ENCODE results near the gene FARS2.
A peak's percentile ranks its signal among the peaks of the same experiment; 100 is the strongest.
"Not testable (repeated sequence)": the region's sequence is repeated elsewhere in the genome, so short reads cannot be mapped to it uniquely, and the experiment has no call there.

FARS2 gene

DNA sequence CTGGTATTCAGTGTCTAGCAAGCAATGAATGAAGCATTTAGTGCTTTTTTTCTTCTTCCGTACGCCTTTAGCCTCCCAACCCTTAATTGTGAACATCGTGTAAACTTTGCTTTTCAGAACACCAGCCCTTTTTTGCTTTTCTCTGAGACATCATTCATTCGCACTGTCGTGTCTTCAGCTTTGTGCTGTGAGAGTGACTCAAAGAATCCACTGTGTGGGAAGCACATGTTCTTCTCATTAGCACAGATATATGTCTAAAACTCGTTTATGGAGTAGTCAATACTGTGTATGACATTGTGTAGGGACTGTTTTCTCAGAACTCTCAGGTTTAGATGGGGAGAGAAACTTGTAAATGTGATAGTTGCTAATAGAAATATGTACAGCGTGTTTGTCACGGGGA, 279.1 kb downstream of the FARS2 start:
- DNase-seq (ENCODE audit: low read depth) = peak; percentile 39

DNA sequence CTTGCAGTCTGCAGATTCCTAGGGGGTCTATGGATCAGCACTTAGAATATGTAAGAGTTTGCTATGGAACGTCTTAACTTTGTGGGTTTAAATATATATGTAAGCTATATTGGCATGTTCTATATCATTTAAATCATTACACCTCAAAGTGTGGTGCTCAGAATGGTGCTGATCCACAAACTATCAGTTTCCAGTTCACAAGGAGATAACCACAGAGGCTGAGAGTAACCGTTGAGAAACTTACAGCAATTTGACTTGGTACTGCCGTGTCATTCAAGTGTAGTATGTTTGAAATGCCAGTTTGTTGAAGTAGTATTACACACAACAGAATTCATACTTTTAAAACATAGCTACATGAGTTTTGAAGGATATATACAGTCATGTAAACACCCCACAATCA, 279.7 kb downstream of the FARS2 start:
- DNase-seq (ENCODE audit: low read depth) = no peak

DNA sequence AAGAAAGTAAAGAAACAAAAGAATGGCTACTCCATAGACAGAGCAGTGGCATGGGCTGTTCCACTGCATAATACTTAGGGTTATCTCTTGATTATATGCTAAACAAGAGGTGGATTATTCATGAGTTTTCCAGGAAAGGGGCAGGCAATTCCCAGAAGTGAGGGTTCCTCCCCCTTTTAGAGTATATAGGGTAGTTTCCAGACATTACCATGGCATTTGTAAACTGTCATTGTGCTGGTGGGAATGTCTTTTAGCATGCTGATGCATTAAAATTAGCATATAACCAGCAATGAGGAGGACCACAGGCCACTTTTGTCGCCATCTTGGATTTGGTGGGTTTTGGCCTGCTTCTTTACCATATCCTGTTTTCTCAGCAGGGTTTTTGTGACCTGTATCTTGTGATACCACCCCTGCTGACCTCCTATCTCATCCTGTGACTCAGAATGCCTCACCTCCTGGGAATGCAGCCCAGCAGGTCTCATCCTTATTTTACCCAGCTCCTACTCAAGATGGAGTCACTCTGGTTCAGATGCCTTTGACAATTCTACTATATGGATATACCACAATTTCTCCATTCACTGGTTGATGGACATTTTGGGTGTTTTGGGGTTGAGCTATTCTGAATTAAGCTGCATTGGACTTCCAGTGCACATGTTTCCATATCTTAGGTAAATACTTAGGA, 280.6 kb downstream of the FARS2 start:
- DNase-seq (ENCODE audit: low read depth) = no peak

DNA sequence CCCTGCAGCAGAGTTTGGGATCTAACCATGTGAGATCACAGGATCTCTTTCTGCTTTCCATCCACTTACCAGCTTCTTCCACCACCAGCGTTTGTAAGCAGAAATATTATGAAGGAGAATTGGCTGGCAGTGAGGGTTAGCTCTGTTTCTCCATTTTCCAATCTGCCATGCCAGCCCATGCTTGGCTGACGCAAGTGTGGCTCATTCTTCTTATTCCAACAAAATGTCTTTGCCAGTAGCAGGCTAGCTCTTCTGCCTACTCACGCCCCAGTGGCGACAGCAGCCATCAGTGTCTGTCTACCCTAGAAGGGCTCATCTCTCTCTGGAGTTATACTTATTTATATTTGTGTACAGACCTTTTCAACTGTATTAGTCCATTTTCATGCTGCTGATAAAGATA, 286.2 kb downstream of the FARS2 start:
- DNase-seq (ENCODE audit: low read depth) = no peak

DNA sequence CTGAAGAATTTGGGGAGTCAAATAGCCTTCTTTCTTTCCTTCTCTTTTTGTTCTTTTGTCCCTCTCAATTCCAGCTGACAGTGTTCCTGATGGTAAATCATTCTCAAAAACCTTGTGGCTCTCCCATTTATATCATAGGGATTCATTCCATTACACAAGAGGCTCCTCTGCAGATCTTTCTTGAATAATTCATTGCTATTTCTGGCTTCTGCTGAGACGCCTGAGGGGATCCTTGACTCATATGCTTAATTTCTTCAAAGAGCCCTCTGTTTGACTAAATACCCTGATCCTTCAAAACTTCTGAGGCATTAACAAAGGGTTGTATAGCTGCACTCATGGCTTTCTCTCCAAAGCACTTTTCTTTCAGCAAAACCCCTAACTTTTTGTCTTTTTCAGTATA, 289.3 kb downstream of the FARS2 start:
- DNase-seq (ENCODE audit: low read depth) = no peak

DNA sequence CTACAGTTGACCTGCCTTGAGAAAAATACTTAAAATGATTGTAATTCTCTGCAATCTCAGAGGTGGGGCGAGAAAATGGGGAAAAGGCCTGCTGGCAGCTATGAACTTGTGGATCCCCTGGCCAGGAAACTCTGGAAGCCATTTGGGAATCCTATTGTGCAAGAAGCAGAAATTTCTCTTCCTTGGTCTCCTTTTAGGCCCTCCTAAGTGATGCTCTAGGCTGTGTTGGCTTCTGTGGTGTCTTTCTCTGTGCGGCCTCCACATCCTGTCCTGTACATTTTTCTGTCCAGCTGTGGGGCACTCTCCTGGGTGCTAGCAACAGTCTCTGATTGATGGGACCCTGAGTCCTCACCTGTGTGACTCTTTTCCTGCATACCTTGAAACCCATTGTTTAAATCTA, 290.9 kb downstream of the FARS2 start:
- DNase-seq (ENCODE audit: low read depth) = no peak

DNA sequence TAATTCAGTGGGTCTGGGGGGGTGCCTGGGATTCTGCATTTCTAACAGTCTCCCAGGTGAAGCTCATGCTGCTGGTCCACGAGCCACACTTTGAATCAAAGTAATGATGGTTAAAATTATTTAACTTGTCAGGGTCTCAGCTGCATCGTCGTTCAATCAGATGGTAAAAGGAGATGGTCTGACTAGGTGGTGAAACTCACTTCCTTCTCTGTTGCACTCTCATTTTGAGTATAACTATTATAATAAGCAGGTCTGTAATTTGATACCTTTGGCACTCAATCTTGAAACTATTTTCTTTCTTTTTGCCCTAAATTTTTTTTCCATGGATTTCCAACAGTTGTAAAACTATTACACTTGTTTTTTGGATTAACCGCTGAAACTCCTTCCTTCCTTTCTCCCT, 292.5 kb downstream of the FARS2 start:
- DNase-seq (ENCODE audit: low read depth) = no peak

DNA sequence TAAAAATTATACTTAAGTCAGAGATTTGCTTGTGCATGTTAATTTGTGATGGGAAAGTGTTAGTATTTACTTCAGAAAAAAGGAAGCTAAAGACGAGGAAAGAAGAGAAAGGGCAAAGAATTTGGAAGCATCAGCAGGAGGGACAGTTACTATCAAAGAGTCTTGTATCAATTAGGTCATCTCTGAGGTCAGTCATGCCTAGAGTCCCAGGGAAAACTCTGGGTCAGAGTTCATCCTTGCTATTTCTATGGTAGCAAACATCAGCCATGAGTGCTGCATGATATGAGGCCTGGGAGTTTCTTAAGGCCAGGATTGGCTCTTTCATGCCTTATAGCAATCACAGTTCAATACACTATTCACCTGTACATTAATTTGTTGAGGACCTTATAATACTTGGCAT, 292.9 kb downstream of the FARS2 start:
- DNase-seq (ENCODE audit: low read depth) = no peak

DNA sequence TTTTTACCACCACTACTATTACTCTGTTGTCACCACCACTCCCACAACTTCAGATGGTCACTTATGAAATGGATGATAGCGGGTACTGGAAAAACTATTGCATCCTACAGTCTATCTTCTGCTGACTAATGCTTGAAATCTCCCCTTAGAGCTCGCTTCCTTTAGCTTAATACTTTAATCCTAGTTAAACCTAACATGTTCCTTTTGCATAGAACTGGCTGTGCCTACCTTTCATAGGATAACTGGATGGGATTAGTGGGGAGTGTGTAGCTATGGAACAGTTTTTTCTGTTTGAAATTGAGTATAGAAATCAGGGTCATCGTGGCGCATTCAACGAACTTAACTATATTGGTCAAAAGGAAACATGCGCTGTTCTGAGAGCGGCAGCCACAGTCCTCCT, 294.7 kb downstream of the FARS2 start:
- DNase-seq (ENCODE audit: low read depth) = no peak

DNA sequence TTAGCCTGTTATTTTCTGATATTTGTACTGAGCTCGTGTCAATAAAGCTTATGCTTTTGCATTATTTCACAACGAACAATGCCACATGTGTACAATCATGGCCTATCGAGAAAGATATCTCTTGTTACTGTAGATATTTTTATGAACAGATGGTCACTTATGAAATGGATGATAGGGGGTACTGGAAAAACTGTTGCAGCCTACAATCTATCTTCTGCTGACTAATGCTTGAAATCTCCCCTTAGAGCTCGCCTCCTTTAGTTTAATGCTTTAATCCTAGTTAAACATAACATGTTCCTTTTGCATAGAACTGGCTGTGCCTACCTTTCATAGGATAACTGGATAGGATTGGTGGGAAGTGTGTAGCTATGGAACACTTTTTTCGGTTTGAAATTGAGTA, 296.2 kb downstream of the FARS2 start:
- DNase-seq (ENCODE audit: low read depth) = no peak

DNA sequence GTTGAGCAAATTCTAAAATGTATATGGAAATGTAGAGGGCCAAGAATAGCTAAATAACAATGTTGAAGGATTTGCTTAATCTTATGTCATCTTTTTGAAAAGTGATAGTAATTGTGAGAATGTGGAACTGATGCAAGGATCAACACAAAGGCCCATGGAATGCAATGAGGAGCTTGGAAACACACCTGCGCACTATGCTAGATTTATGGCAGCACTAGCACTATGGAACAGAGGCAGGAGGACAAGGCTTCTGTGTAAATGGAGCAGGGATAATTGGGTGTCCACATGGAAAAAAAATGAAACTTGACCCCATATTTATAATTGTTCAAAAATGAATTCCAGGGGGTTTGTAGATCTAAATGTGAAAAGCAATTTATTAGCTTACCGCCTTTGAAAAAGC, 298.3 kb downstream of the FARS2 start:
- DNase-seq (ENCODE audit: low read depth) = no peak

DNA sequence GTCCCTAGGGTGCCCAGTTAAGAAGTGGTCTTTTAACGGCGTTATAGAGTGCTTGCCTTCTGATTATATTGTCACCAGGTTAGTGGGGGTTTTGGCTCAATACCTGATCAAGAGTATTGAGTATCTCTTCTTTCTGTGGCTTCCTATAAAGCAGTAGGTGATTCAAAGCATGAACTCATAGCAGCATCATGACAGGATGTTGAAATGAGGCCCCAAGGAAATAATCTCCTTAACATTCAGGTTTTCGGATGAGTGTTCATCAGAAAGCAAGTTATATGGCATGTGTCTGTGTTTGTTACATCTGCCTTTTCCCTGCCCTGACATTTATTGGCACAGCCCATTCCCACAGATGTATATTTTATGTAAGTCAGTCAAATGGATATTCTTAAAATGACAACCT, 301.0 kb downstream of the FARS2 start:
- no peak for DNase-seq (ENCODE audit: low read depth)

DNA sequence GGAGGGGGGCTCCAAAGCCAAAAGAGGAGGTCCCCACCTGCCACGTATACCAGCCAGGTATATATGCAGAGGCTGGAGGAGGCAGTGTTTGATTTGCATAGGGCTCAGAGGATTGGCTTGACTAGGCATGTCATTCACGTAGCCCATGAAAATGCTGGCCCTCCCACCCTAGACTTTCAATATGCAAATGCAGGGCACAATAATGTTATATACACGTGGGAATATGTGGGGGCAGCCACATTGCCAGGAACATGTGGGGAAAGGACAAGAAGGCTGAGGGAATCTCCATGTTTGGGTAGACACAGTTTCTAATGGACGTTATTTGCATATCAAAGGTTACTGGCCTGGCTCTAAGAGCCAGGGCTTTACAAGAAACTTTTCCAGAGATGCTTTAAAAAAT, 301.8 kb downstream of the FARS2 start:
- no peak for DNase-seq (ENCODE audit: low read depth)

DNA sequence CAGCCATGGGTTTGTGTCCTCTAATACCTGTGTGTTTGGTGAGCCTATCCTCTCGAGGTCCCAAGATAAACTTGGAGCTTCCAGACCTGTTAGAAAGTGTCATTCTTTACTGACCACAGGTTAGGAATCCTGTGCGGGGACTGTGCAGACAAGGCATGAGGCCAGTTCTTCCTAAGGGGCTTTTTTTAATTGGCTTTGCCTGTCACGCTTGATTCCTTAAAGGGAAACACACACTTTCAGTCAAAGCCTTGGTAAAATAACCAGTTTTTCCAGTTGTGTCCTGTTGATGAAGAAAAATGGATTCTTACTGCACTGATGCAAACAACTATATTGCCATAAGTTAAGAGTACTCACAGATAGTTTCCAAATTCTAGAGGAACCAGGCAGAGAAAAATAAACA, 303.4 kb downstream of the FARS2 start:
- DNase-seq (ENCODE audit: low read depth) = not testable (repeated sequence)

DNA sequence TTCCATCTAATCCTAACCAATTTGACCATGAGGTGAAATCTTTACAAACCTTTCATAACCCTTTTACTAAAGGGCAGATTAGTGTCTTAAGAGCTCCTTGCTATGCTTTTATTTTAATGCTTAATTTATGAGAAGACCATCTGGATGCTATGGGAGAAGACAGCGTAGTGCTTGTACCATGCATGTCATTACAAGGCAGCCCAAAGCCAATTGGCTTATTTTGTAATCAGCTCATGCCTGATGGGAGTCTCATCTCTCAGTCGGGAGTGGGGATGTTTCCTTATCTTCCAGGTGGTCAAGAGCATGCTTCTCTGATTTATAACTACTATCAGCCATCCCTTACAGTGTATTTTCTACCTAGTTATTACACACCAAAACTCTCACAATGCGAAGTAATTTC, 304.7 kb downstream of the FARS2 start:
- no peak for DNase-seq (ENCODE audit: low read depth)

DNA sequence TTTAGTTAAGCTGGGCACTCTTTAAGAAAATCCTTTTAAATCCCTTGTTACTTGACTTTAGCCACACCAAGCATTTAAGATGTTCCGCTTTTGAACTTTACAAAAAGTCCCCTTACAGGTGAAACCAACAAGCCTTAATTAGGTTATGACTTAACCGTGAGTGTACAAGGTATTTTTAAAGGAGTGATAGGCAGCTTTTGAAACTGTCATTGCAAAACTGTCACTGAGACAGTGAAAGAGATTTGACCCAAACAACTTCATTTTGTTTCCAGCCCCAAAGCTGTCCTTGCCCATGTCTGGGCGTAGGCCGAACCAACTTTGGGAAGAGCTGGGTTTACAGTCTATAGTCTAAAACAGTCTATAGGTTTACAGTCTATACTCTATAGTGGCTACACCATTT, 305.4 kb downstream of the FARS2 start:
- DNase-seq (ENCODE audit: low read depth) = no peak

DNA sequence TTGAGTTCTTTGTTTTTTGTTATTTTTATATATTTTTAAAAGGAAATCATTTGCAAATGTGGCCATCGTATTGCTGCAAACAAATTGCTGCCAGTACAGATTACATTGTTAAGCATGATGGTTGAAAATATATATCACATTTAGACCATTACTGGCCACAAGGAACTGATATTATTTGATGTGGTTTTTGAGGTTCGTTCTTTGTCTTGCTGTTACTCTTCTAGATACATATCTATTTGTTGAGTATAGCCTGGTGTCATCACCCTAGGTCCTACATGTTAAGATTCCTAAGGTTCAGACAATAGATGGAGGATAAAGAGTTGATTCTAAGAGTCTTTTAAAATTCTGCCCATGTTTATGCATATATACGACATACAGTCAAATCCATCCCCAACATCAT, 306.0 kb downstream of the FARS2 start:
- DNase-seq (ENCODE audit: low read depth) = no peak

DNA sequence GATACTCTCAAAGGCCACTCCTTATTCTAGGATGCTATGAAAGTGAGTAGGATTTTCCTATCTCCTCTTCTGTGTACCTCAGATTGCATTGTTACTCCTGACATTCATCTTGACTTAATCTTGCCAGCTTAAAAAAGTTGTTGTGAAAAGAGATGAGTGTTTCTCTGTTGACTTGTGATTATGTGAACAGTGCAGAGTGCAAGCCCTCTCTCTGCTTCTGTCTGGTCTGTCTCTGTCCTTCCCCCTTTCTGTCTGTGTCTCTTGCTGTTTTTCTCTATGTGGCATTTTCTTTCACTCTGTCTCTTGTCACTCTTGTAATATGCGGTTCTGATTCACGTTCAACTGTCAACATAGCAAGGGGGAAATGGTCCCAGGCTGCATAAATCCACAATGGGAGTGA, 306.6 kb downstream of the FARS2 start:
- no peak for DNase-seq (ENCODE audit: low read depth)

DNA sequence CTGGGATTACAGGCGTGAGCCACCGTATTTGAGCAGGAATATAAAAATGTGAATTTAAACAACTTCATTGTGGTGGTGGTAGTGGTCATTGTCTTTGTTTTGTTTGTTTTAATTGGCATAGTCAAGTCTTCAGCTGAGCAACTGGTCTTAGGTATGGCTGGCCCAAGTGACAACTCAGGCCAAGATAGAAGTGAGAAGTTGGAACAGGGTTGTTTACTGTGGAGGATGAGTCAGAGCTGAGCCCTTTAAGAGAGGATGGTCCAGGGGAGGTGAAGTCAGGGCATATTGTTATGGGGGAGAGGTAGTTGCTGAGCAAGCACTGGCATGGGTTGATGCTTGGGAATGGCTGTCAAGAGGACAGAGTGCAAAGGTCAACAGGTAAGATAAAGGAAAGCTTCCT, 308.2 kb downstream of the FARS2 start:
- DNase-seq (ENCODE audit: low read depth) = no peak

DNA sequence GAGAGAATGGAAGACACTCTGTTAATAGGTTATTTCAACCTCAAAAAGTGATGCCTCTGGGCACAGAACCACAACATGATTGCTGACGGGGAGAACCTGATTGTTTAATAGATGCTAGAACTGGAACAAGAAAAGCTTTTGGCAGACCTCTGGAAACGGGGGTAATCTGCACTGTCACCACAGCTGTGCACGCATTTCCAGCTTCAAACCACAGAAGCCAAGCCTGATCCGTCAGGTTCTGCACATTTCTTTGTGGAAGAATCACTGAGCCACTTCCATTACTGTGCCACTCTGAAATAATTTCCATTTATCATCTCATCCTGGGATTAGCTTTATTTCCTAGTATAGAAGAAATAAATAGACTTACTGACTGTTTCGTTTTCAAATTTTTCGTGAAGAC, 309.3 kb downstream of the FARS2 start:
- no peak for DNase-seq (ENCODE audit: low read depth)

DNA sequence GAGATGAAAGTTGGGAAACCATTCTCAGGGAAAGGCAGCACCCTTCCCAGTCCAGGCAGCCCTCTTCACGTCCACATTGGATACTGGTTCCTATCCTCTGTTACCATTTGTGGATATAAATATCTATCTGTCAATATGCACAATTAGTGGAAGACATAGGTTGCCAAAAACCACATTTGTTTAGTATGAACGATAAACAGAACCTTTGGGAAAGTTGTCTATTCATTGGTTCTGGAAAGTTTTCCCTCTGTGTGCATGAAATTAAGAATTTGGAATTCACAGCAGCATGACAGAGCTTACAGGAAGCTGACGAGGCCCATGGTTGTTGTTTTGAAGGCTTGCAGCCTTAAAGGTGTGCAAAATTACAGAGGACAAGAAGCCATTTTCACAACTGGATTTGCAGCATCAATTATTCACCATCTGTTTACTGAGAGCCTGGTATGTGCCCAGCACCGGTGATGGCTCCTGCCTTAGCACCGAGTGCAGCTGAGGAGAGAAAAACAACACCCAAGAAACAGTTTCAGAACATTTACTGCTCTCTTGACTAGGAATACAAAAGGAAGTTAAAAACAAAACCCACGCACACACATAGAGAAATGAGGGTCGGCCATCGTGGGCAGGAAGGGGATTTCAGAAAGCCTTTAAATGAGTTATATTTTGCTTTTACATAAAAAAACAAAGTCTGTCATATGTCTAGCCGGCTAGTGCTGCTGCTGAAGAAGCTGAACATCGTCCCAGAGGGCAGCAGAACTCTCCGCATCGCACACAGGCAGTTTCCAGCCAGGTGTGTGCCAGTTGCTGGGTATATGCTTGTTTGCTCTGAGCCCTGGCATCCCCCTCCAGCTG, 319.6 kb downstream of the FARS2 start:
- DNase-seq (ENCODE audit: low read depth) = no peak

DNA sequence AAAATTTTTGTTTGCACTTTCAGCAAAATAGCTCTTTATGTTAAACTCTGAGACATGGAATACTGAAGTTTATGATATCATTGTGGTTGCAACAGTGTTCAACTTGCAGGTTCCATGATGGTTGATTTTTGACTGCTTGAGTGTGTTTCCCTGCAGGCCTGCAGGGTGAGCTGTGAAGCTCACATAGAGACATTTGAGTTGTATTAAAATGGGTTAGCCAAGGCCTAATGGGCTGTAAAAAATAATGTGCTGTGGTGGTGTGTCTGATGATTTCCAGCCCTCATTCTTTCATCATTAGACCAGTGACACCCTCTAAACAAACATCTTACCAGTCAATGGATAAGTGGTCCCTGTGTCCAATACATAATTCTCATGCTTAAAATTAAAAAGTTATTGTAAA, 321.4 kb downstream of the FARS2 start:
- DNase-seq (ENCODE audit: low read depth) = no peak

DNA sequence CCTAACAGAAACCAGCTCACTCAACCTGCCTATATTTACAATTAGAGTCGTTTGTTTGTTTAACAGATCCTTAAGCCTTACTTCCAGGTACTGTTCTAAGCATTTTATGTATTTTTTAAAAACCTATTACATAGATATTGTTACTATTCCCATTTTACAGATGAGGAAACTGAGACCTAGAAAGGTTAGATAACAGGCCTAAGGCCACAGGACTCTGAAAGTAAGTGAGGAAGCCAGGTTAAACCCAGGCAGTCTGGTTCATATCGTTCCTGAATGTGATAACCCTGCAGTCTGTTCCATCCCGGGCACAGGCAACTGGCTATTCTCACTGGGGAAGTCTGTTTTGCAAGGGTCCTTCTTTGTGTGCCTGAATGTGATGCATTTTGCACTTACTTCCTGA, 322.2 kb downstream of the FARS2 start:
- DNase-seq (ENCODE audit: low read depth) = no peak

DNA sequence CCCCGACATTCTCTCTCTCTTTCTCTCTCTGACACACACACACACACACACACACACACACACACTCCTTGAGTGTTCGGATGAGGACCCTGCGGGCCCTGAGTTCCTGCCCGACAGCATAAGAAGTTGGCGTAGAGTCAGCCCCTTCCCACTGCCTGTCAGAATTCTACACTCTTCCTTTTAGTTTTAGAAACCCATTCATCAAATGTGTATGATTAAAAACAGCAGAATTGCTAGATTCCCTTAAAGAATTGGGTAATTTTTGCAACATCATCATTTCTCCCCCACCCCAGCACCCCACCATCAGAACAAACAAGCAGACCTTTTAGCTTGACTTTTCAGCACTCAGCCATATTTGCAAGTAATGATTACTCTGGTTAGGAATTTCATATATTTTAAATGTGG, 322.8 kb downstream of the FARS2 start:
- peak; percentile 45 for DNase-seq (ENCODE audit: low read depth)
